Activated T-cell treated with anti-CD3 and anti-CD28 coated beads, Interleukin-2, amount 50 U/mL, for 24 hours (primary cell): ENCODE measurements around the gene TIGD7.

Experiments
- DNase-seq: peaks from one replicate; pipeline ENCODE4 v3.0.0-alpha.2; 2020
- H3K27ac Mint-ChIP-seq: 2 replicates; pipeline ENCODE4 v1.8.0; 2020; ENCODE audit warnings: mild to moderate bottlenecking, mixed read lengths
- H3K27me3 Mint-ChIP-seq: 2 replicates; pipeline ENCODE4 v1.8.0; 2020; ENCODE audit warnings: mixed read lengths
- H3K36me3 Mint-ChIP-seq: 2 replicates; pipeline ENCODE4 v1.8.0; 2020; ENCODE audit warnings: low read depth, mixed read lengths
- H3K4me1 Mint-ChIP-seq: 2 replicates; pipeline ENCODE4 v1.8.0; 2020; ENCODE audit warnings: low read depth, mixed read lengths
- H3K4me3 Mint-ChIP-seq: 2 replicates; pipeline ENCODE4 v1.8.0; 2020; ENCODE audit warnings: mild to moderate bottlenecking, moderate library complexity, mixed read lengths
- H3K9me3 Mint-ChIP-seq: 2 replicates; pipeline ENCODE4 v1.8.0; 2020; ENCODE audit warnings: mixed read lengths

TIGD7 gene

GRCh38 chr16:3266873-3267537 is 38.2 kb downstream of the TIGD7 start:
- peaks cover 38% of the 10 kb centered on the region for H3K4me1 Mint-ChIP-seq
- peaks cover 8% of the 10 kb centered on the region for H3K9me3 Mint-ChIP-seq
- H3K27me3 Mint-ChIP-seq: no peaks in the 10 kb centered on the region
- no peak overlapping the region for H3K27ac Mint-ChIP-seq
- DNase-seq: no peak
- H3K36me3 Mint-ChIP-seq: peaks cover 41% of the 10 kb centered on the region
- no peak overlapping the region for H3K4me3 Mint-ChIP-seq

- peak; percentile 98 for DNase-seq
- Mint-ChIP-seq H3K9me3 (peaks cover 5% of the 10 kb centered on the region), H3K4me1 (peaks cover 41% of the 10 kb centered on the region), H3K36me3 (peaks cover 41% of the 10 kb centered on the region), H3K4me3 (peak overlapping the region; percentile 81), H3K27me3 (no peaks in the 10 kb centered on the region), H3K27ac (peak overlapping the region; percentile 95)
Measured at GRCh38 chr16:3264137-3265036, 40.8 kb downstream of the TIGD7 start.

GRCh38 chr16:3262517-3262916 is 42.7 kb downstream of the TIGD7 start:
- DNase-seq: no peak
- Mint-ChIP-seq H3K9me3 (no peaks in the 10 kb centered on the region), H3K27ac (peak overlapping the region; percentile 95), H3K4me1 (peaks cover 40% of the 10 kb centered on the region), H3K27me3 (no peaks in the 10 kb centered on the region), H3K36me3 (peaks cover 28% of the 10 kb centered on the region), H3K4me3 (peak overlapping the region; percentile 81)

- Mint-ChIP-seq H3K4me3 (no peak overlapping the region), H3K36me3 (peaks cover 7% of the 10 kb centered on the region), H3K4me1 (peaks cover 22% of the 10 kb centered on the region), H3K9me3 (no peaks in the 10 kb centered on the region), H3K27me3 (no peaks in the 10 kb centered on the region), H3K27ac (no peak overlapping the region)
- DNase-seq: no peak
Measured at GRCh38 chr16:3259836-3260235, 45.4 kb downstream of the TIGD7 start.

- Mint-ChIP-seq H3K9me3 (no peaks in the 10 kb centered on the region), H3K36me3 (no peaks in the 10 kb centered on the region), H3K27me3 (peaks cover 2% of the 10 kb centered on the region), H3K4me1 (peaks cover 3% of the 10 kb centered on the region), H3K27ac (no peak overlapping the region), H3K4me3 (no peak overlapping the region)
- no peak for DNase-seq
Measured at GRCh38 chr16:3256866-3257465, 48.3 kb downstream of the TIGD7 start.

GRCh38 chr16:3256146-3256865 is 48.9 kb downstream of the TIGD7 start, which contains the start of gene MEFV:
Gene MEFV, minus strand, starts transcription at chr16:3256633. Its CDS starts 46 bp downstream, at chr16:3256587.
- H3K27me3 Mint-ChIP-seq: peaks cover 3% of the 10 kb centered on the region
- no peaks in the 10 kb centered on the region for H3K36me3 Mint-ChIP-seq
- DNase-seq: no peak
- H3K9me3 Mint-ChIP-seq: no peaks in the 10 kb centered on the region
- H3K4me1 Mint-ChIP-seq: no peaks in the 10 kb centered on the region
- H3K27ac Mint-ChIP-seq: no peak within 1 kb of the TSS
- no peak within 1 kb of the TSS for H3K4me3 Mint-ChIP-seq

- no peaks in the 10 kb centered on the region for H3K4me1 Mint-ChIP-seq
- no peak overlapping the region for H3K4me3 Mint-ChIP-seq
- DNase-seq: no peak
- H3K27ac Mint-ChIP-seq: no peak overlapping the region
- no peaks in the 10 kb centered on the region for H3K36me3 Mint-ChIP-seq
- no peaks in the 10 kb centered on the region for H3K9me3 Mint-ChIP-seq
- peaks cover 6% of the 10 kb centered on the region for H3K27me3 Mint-ChIP-seq
Measured at GRCh38 chr16:3254309-3254708, 50.9 kb downstream of the TIGD7 start.

- no peak overlapping the region for H3K4me3 Mint-ChIP-seq
- peaks cover 6% of the 10 kb centered on the region for H3K27me3 Mint-ChIP-seq
- H3K36me3 Mint-ChIP-seq: no peaks in the 10 kb centered on the region
- no peaks in the 10 kb centered on the region for H3K4me1 Mint-ChIP-seq
- no peak for DNase-seq
- H3K27ac Mint-ChIP-seq: no peak overlapping the region
- H3K9me3 Mint-ChIP-seq: no peaks in the 10 kb centered on the region
Measured at GRCh38 chr16:3252967-3253366, 52.3 kb downstream of the TIGD7 start.

- H3K9me3 Mint-ChIP-seq: no peaks in the 10 kb centered on the region
- peaks cover 6% of the 10 kb centered on the region for H3K27me3 Mint-ChIP-seq
- no peak overlapping the region for H3K27ac Mint-ChIP-seq
- no peaks in the 10 kb centered on the region for H3K36me3 Mint-ChIP-seq
- DNase-seq: no peak
- H3K4me1 Mint-ChIP-seq: no peaks in the 10 kb centered on the region
- H3K4me3 Mint-ChIP-seq: no peak overlapping the region
Measured at GRCh38 chr16:3249451-3249850, 55.8 kb downstream of the TIGD7 start.

- H3K4me3 Mint-ChIP-seq: no peak overlapping the region
- peaks cover 6% of the 10 kb centered on the region for H3K27me3 Mint-ChIP-seq
- no peak for DNase-seq
- no peak overlapping the region for H3K27ac Mint-ChIP-seq
- H3K4me1 Mint-ChIP-seq: peaks cover 2% of the 10 kb centered on the region
- H3K36me3 Mint-ChIP-seq: no peaks in the 10 kb centered on the region
- no peaks in the 10 kb centered on the region for H3K9me3 Mint-ChIP-seq
Measured at GRCh38 chr16:3249020-3249419, 56.2 kb downstream of the TIGD7 start.
